Mesodermal cell (in vitro differentiated cells): ENCODE measurements around the gene PLXDC2.

Experiments used
- H3K27ac ChIP-seq: 2 replicates; pipeline ENCODE4 v1.7.0; 2013; ENCODE audit warnings: mild to moderate bottlenecking, low read depth, low read length, moderate library complexity; ENCODE audit not compliant: severe bottlenecking
- H3K36me3 ChIP-seq: 2 replicates; pipeline ENCODE4 v1.7.1; 2013; ENCODE audit warnings: mild to moderate bottlenecking, low read length, moderate library complexity; ENCODE audit not compliant: control insufficient read depth, insufficient read depth
- H3K4me1 ChIP-seq: one replicate; pipeline ENCODE4 v1.7.1; 2013; ENCODE audit warnings: mild to moderate bottlenecking, low read length; ENCODE audit not compliant: insufficient read depth, control insufficient read depth, poor library complexity, severe bottlenecking
- H3K4me3 ChIP-seq: 2 replicates; pipeline ENCODE4 v1.7.0; 2013; ENCODE audit warnings: low read length, control low read depth, mild to moderate bottlenecking; ENCODE audit not compliant: insufficient read depth, poor library complexity, severe bottlenecking; ENCODE audit errors: extremely low read depth
- H3K9me3 ChIP-seq: 2 replicates; pipeline ENCODE4 v1.7.1; 2013; ENCODE audit warnings: mild to moderate bottlenecking, low read length, moderate library complexity; ENCODE audit not compliant: control insufficient read depth
- WGBS, 2 experiments: methylation state at CpG; one replicate each; pipeline ENCODE4 v1.1.5; 2013; ENCODE audit warnings: missing lambda C conversion rate in 2 of 2; ENCODE audit not compliant: insufficient coverage in 2 of 2; 5-methylcytosine and 5-hydroxymethylcytosine counted together

PLXDC2 gene

DNA sequence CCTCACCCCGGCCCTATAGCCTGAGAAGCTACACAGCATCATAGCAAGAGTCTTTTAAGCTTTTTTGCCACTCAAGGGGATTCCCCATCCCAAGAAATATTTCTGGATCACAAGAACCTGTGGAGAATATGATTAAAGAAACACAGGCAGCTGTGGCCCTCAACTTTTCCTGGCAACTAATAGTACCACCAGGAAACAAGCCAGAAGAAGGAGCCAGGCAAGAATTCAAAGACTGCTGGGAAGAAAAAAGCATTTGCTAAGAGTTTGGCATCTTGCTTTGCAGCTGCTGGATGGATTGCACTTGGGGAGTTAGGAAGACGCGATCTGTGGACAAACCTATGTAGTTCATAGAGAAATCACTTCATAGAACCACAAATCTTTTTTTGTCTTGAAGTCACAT is 437.8 kb downstream of the PLXDC2 start:
- H3K36me3 ChIP-seq: no peaks in the 10 kb centered on the region
- no peak overlapping the region for H3K27ac ChIP-seq
- no peak overlapping the region for H3K4me3 ChIP-seq
- WGBS, 2 experiments: 100% methylated on average over 1 of the region's 3 CpGs; no CpG with 5 or more reads in 1 of the 2 experiments
- no peaks in the 10 kb centered on the region for H3K4me1 ChIP-seq
- H3K9me3 ChIP-seq: no peaks in the 10 kb centered on the region

DNA sequence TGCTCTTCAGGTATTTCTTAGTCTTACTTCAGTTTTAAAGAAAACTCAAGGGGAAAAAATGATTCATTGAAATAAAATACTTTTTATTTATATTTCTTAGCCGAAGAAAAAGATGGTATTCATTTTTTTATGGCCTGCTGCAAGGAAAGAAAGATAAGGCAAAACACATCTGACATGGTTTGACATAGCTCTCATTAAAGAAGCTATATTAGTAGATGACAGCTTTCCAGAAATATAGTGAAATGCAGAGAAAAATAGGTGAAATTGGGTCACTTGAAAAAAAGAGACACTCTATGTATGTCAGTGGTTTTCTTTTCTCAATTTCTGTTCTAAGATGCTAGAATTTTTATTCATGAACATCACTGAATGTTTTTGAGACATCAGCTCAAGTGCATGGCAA is 438.3 kb downstream of the PLXDC2 start:
- no peaks in the 10 kb centered on the region for H3K36me3 ChIP-seq
- no peaks in the 10 kb centered on the region for H3K9me3 ChIP-seq
- no peak overlapping the region for H3K27ac ChIP-seq
- H3K4me3 ChIP-seq: no peak overlapping the region
- H3K4me1 ChIP-seq: no peaks in the 10 kb centered on the region
- no CpG with 5 or more reads among the region's 1 CpG for WGBS, 2 experiments

DNA sequence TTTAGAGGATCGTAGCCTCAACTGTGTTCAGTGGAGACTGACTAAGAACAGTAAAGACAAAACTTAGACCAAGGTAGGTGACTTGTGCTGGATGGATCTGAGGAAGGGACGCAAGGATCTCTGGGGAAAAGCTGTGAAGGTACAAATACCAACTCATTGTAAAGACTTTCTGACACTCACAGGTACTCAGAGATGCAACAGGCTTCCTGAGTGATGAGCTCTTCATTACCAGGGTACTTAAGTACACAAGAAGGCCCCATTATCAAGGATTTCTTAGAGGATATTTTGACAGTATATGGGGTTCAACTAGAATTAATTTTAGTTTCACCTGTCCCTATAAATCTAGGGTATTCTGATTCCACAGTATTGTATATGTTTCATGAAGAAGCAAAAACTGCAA is 440.7 kb downstream of the PLXDC2 start:
- Histone ChIP-seq H3K9me3 (no peaks in the 10 kb centered on the region), H3K36me3 (no peaks in the 10 kb centered on the region), H3K27ac (no peak overlapping the region), H3K4me1 (no peaks in the 10 kb centered on the region), H3K4me3 (no peak overlapping the region)
- 80 to 100% methylated on average over 1 to 2 of the region's 2 CpGs for WGBS, 2 experiments

DNA sequence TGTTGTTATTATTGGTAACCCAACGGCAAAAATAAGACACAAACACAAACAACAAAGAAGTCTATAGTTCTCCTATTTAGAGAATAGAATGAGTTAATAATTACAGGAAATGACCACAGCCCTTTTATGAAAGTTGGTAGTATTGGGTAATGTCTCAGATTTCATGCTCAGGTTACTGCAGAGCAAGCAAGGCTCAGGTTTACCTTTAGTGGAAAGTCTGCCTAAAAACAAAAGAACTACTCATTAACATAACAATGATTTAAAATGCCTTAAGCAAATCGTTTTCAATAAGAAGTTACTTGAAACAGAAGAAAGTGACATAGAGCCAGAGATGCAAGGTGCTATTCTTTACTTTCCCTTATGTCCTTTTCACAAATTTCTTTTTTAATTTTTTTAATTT is 441.2 kb downstream of the PLXDC2 start:
- H3K36me3 ChIP-seq: no peaks in the 10 kb centered on the region
- H3K4me1 ChIP-seq: no peaks in the 10 kb centered on the region
- no peak overlapping the region for H3K27ac ChIP-seq
- H3K4me3 ChIP-seq: no peak overlapping the region
- no peaks in the 10 kb centered on the region for H3K9me3 ChIP-seq
- WGBS, 2 experiments: no CpG with 5 or more reads among the region's 2 CpGs

DNA sequence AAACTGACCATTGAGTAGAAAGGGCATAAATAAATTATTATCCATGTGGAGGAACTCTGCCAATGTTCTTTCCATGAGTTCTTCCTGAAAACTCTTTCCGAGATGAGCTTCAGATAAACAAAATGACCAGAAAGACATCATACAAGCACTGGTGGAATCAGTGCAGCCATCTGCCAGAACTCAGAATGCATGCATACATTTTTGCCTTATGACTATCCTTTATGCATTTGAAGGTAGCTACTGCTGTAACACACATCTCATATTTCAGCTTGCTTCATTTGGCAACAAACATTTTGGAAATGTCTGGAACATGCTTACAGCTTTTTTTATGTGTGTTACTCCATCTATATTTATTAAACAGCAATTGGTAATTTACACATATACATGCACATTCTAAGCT is 448.9 kb downstream of the PLXDC2 start:
- Histone ChIP-seq H3K9me3 (no peaks in the 10 kb centered on the region), H3K4me3 (no peak overlapping the region), H3K4me1 (peaks cover 5% of the 10 kb centered on the region), H3K36me3 (no peaks in the 10 kb centered on the region), H3K27ac (no peak overlapping the region)
- 82 to 88% methylated on average over 1 of the region's 1 CpG for WGBS, 2 experiments

DNA sequence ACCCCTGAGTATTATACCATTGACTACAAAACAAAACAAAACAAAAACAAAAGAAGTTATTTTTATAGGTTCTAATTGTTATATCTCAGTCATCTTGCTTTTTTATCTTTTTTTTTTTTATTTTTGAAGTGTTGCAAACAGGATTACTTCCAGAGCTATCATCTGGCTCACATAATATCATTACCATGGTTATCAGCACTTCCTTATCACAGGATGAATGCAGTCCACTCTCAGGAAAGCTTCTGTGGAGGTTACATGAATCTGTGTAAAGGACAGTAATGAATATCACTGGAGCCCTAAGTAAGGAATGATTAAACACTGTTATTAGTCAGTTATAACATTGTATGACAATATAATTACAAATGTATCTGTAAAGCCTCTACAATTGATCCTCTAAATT is 451.5 kb downstream of the PLXDC2 start:
- Histone ChIP-seq H3K4me1 (peaks cover 5% of the 10 kb centered on the region), H3K9me3 (no peaks in the 10 kb centered on the region), H3K36me3 (no peaks in the 10 kb centered on the region), H3K27ac (no peak overlapping the region), H3K4me3 (no peak overlapping the region)

DNA sequence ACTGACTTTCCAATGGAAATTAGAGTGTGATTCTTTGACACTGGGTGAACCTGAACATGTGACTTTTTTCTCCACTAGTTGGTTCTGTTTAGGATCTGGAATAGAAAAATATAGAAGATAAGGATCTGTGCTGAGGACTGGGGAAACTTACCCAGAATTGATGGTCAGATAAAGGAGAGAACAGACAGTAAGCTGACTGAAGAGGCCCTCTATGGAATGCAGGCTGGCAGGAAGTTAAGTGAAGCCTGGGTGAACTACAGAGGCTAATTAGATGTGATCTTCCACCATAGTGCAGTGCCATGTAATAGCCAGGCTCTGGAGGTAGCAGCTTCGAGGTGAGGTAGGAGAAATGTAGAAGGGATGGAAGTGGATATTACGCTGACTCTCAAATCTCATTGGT is 455.3 kb downstream of the PLXDC2 start:
- WGBS, 2 experiments: no CpG with 5 or more reads among the region's 2 CpGs
- Histone ChIP-seq H3K4me3 (no peak overlapping the region), H3K27ac (peak overlapping the region; percentile 31), H3K9me3 (no peaks in the 10 kb centered on the region), H3K36me3 (no peaks in the 10 kb centered on the region), H3K4me1 (peaks cover 6% of the 10 kb centered on the region)

DNA sequence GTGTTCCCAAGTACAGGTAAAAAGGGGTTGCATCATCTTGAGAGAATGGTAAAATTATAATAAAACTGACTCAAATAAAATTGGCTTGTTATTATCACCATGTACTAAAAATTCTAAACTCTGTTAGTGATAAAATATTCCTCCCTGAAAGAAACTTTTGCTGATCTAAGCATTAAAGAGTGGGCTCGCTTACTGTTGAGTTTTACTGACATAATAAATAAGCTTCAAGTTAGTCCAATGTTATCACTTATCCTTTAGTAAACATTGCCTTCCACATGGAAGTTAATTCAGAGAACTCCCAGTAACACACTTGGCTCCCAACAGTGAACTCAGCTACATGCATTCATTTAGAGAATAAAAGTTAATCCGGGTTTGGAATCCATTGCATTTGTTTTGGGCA is 456.4 kb downstream of the PLXDC2 start:
- Histone ChIP-seq H3K9me3 (no peaks in the 10 kb centered on the region), H3K4me1 (peaks cover 2% of the 10 kb centered on the region), H3K27ac (no peak overlapping the region), H3K36me3 (no peaks in the 10 kb centered on the region), H3K4me3 (no peak overlapping the region)
- WGBS, 2 experiments: 100% methylated on average over 1 of the region's 2 CpGs; no CpG with 5 or more reads in 1 of the 2 experiments

DNA sequence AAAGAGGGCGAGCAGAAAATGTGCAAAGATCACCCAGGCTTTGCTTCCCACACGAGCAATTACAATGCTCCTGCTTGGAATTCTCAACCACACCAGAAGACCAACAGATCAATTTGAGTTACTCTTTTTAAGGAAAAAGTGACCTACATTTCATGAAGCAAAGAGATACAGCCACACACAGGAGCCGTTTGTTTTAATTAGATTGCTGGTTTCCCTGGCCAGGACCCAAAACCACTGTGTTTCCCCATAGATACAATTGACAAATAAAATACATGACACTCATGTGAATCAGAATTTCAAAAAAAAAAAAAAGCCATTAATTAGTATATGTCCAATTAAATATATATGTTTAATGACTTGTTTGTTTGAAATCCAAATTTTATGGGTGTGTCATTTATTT is 458.3 kb downstream of the PLXDC2 start:
- H3K9me3 ChIP-seq: no peaks in the 10 kb centered on the region
- H3K4me1 ChIP-seq: peaks cover 2% of the 10 kb centered on the region
- WGBS, 2 experiments: 90% methylated on average over 2 of the region's 3 CpGs; no CpG with 5 or more reads in 1 of the 2 experiments
- H3K27ac ChIP-seq: no peak overlapping the region
- no peaks in the 10 kb centered on the region for H3K36me3 ChIP-seq
- no peak overlapping the region for H3K4me3 ChIP-seq

DNA sequence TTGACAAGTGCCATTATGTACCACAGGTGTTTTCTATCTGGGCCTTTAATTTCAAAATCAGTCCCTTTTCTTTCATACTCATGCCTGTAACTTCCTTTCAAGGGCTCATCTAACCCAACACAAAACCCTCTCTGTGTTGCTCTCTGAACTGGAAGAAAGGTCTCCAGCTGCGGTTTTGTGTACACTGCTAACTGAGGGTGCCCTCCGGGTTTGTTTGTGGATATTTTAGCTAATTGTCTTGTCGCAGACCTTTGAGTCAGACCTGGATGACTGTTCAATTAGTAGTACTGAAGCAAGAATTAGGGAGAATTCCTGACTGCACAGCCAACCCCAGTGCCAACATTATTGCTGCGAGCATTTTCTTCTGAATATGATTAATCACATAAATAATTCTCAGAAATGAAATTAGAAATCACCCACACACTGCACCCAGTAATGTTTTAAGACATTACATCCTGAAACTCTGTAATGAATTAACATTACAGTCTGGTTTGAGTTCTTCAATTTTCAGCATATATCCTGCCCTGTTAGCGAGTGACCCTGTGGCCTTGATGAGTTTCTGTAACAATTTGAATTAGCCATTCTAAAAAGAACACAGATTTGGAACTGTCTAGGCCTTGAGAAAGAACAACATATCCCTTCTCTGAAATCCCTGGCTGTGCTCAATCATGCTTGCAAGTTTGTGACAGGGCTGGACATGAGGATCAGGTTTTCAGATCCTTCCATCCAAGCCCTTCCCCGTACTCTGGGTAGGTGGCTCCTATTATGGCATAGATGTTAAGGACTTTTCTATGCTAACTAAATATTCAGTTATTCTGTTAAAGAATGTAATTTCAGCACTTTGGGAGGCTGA is 460.1 kb downstream of the PLXDC2 start:
- H3K4me1 ChIP-seq: peaks cover 2% of the 10 kb centered on the region
- H3K9me3 ChIP-seq: no peaks in the 10 kb centered on the region
- no peaks in the 10 kb centered on the region for H3K36me3 ChIP-seq
- WGBS, 2 experiments: 74% methylated on average over 3 of the region's 6 CpGs; no CpG with 5 or more reads in 1 of the 2 experiments
- H3K4me3 ChIP-seq: no peak overlapping the region
- peak overlapping the region; percentile 54 for H3K27ac ChIP-seq

DNA sequence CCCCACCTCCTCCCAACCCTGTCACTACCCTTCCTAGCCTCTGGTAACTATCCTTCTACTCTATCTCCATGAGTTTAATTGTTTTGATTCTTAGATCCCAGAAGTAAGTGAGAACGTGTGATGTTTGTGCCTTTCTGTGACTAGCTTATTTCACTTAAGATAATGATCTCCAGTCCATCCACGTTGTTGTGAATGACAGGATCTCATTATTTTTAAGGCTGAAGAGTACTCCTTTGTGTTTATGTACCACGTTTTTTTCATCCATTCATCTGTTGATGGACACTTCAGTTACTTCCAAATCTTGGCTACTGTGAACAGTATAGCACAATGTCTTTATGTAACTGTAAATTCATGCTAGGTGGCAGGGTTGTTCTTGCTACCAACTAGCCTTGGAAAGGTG is 461.6 kb downstream of the PLXDC2 start:
- Histone ChIP-seq H3K27ac (no peak overlapping the region), H3K36me3 (no peaks in the 10 kb centered on the region), H3K4me3 (no peak overlapping the region), H3K9me3 (no peaks in the 10 kb centered on the region), H3K4me1 (peaks cover 2% of the 10 kb centered on the region)
- 73% methylated on average over 2 of the region's 3 CpGs; no CpG with 5 or more reads in 1 of the 2 experiments for WGBS, 2 experiments
